ENCODE data around the gene TBC1D5.

GRCh38 chr3:17232442-17232841 is 510.0 kb downstream of the TBC1D5 start:
- TF ChIP-seq CTCF (IDR thresholded peaks at IDR 0.05) (no peak), POLR2A (IDR thresholded peaks at IDR 0.05) (no peak)
